PC-3 (cell line): ENCODE measurements around the gene HYCC2. TPM values are rescaled to one million over a fixed set of nuclear protein-coding genes. Genes with fewer than 3 reads are reported as not detected.

Source experiments
- ATAC-seq: fragments of 200-7000 bp; cut with Tn5 transposase; 2 replicates; pipeline ENCODE4 v1.9.1; 2020; ENCODE audit warnings: mild to moderate bottlenecking, moderate library complexity
- Bru-seq: library from RNA; stranded (reverse); fragments of 400-500 nt; gene quantifications from one replicate; lab custom pipeline; 2021; lab: Mats Ljungman, UMichigan
- BruChase-seq, 2 experiments: library from RNA; stranded (reverse); fragments of 400-500 nt; gene quantifications; one replicate each; lab custom pipeline; 2021; lab: Mats Ljungman, UMichigan
- BruUV-seq: library from RNA; stranded (reverse); fragments of 400-500 nt; replicated peaks from 2 replicates; lab custom pipeline; 2021; lab: Mats Ljungman, UMichigan
- CTCF ChIA-PET: fragments of 300-600 bp; sonication (Branson Sonifier 250); formaldehyde crosslinking; loops from one replicate; lab custom pipeline; 2022; ENCODE audit warnings: antibody characterized with exemption; lab: Charles Lee
- POLR2A ChIA-PET: fragments of 300-600 bp; sonication (Branson Sonifier 250); formaldehyde crosslinking; loops from one replicate; lab custom pipeline; 2022; ENCODE audit warnings: antibody characterized with exemption; ENCODE audit not compliant: unreplicated experiment; lab: Charles Lee
- DNase-seq: peaks from one replicate; pipeline ENCODE4 v3.0.0-alpha.2; 2015
- H2AFZ ChIP-seq: fragments of 300-600 bp; sonication (generic); 2 replicates; pipeline ENCODE4 v1.6.0; 2016; ENCODE audit warnings: antibody characterized with exemption, low read length
- H3F3A ChIP-seq: fragments of 300-600 bp; sonication (generic); one replicate; pipeline ENCODE4 v1.6.0; 2017; ENCODE audit warnings: antibody characterized with exemption, low read length, control low read depth, mild to moderate bottlenecking; ENCODE audit not compliant: unreplicated experiment
- H3K27ac ChIP-seq: fragments of 300-600 bp; sonication (generic); 2 replicates; pipeline ENCODE4 v1.5.1; 2016; ENCODE audit warnings: mild to moderate bottlenecking, low read length
- H3K27me3 ChIP-seq: fragments of 300-600 bp; sonication (generic); 2 replicates; pipeline ENCODE4 v1.6.1; 2016; ENCODE audit warnings: low read length, mixed read lengths
- H3K36me3 ChIP-seq: fragments of 300-600 bp; sonication (generic); 2 replicates; pipeline ENCODE4 v1.6.1; 2016; ENCODE audit warnings: low read depth, mixed run types, low read length, mixed read lengths
- H3K4me1 ChIP-seq: fragments of 300-600 bp; sonication (generic); 2 replicates; pipeline ENCODE4 v1.5.1; 2016; ENCODE audit warnings: low read length; ENCODE audit not compliant: insufficient read depth
- H3K4me2 ChIP-seq: fragments of 300-600 bp; sonication (generic); 2 replicates; pipeline ENCODE4 v1.6.0; 2016; ENCODE audit warnings: low read length
- H3K4me3 ChIP-seq: fragments of 300-600 bp; sonication (generic); 2 replicates; pipeline ENCODE4 v1.5.1; 2016; ENCODE audit warnings: mild to moderate bottlenecking, low read length, mixed read lengths
- H3K79me2 ChIP-seq: fragments of 300-600 bp; sonication (generic); 2 replicates; pipeline ENCODE4 v1.6.1; 2017; ENCODE audit warnings: low read length, mixed read lengths
- H3K9ac ChIP-seq: fragments of 300-600 bp; sonication (generic); 2 replicates; pipeline ENCODE4 v1.6.0; 2016; ENCODE audit warnings: mild to moderate bottlenecking, low read length
- H3K9me2 ChIP-seq: fragments of 300-600 bp; sonication (generic); replicated peaks from 2 replicates; pipeline ENCODE4 v1.6.1; 2016; ENCODE audit warnings: mixed run types, low read length, mixed read lengths
- H3K9me3 ChIP-seq: fragments of 300-600 bp; sonication (generic); 2 replicates; pipeline ENCODE4 v1.6.1; 2016; ENCODE audit warnings: low read length, mixed read lengths
- H4K20me1 ChIP-seq: fragments of 300-600 bp; sonication (generic); 2 replicates; pipeline ENCODE4 v1.6.1; 2016; ENCODE audit warnings: low read length, mixed read lengths
- EZH2 ChIP-seq: fragments of 300-600 bp; sonication (generic); IDR thresholded peaks from one replicate; pipeline ENCODE4 v1.6.1; 2017; ENCODE audit warnings: antibody characterized with exemption, mild to moderate bottlenecking, low read length; ENCODE audit not compliant: unreplicated experiment
- EZH2phosphoT487 ChIP-seq: fragments of 300-600 bp; sonication (generic); IDR thresholded peaks from 2 replicates; pipeline ENCODE4 v1.6.1; 2018; ENCODE audit warnings: mild to moderate bottlenecking, antibody characterized with exemption, low read length, borderline replicate concordance
- intact Hi-C: fragments of 100-400 bp; cut with micrococcal nuclease; formaldehyde crosslinking; loops from 2 replicates; pipeline ENCODE4 v1.9.0; 2023
- long read RNA-seq: library from polyadenylated mRNA; unstranded; transcript quantifications from one replicate; pipeline ENCODE4 v2.0.0, GENCODE V29; 2021; ENCODE audit not compliant: unreplicated experiment
- total RNA-seq: library from RNA; depleted of rRNA; stranded (reverse); fragments of >200 nt; gene quantifications from 2 replicates; pipeline ENCODE4 v1.2.3, GENCODE V29; 2014; rRNA removed
- TF ChIP-seq, protein P1 (sequence below): fragments of 300-600 bp; sonication (generic); conservative IDR thresholded peaks from 2 replicates; pipeline ENCODE4 v1.5.1; 2017; ENCODE audit warnings: antibody characterized with exemption, low read depth, mild to moderate bottlenecking, low read length

Gene HYCC2
- total RNA-seq (3.6 and 5.5 TPM in 2 replicates), Bru-seq, nascent RNA (percentile 73 among the genes with signal in this experiment), BruChase-seq, experiment 1, labeled RNA remaining after a 6-hour chase (percentile 72 among the genes with signal in this experiment), BruChase-seq, experiment 2, labeled RNA remaining after a 2-hour chase (percentile 77 among the genes with signal in this experiment)
- long read RNA-seq, full-length matches to known transcripts: 19 of 51 reads
- long read RNA-seq, partial matches to known transcripts: 5 of 51 reads
- long read RNA-seq, other reads (novel, unspliced or antisense): 27 of 51 reads

DNA sequence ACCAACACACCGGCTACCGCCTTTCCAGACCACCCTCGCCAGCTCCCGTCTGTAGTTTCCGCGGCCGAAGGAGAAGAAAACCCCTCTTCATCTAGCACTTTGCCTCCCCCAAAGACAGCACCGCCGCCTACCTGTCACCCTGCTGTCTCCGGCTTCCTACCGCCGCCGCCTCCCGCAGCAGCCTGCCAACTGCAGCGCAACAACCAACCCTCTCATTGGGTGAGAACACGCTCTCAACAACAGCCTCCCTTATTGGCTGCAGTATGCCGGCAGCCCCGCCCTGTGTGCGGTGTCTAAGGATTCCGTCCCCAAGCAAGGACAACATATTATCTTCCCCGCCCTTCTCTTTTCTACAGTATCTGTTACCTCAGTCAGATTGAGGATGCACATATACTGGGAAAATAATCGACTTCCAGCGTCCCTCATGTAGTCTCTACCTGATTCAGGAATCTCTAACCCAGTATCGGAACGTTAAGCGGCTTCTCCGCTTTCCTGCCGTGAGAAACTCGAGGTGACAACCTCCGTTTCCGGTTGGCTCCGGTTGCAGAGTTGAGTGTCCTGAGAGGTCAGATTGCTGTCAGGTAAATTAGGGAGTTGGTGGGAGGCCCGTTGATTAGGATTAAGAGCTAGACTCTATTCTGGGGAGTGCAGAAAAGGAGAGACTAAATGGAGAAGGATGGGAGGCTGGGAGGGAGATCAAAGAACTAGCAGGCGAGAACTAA is at the start of gene HYCC2, which contains the start of gene NDUFB3:
HYCC2 (minus strand) TSS at position 193 of the 722 bp plus-strand sequence. CDS start 47,662 bp downstream, outside the sequence.
NDUFB3 (plus strand) TSS at position 523 of the 722 bp plus-strand sequence. CDS start 6,882 bp downstream, outside the sequence.
- Histone ChIP-seq H3K27ac (peak within 1 kb of the TSS; percentile 84), H3K79me2 (peaks cover 90% of the 10 kb centered on the region), H3K9me2 (no peaks in the 10 kb centered on the region), H3K27me3 (no peaks in the 10 kb centered on the region), H3K4me2 (peak within 1 kb of the TSS; percentile 93), H4K20me1 (no peaks in the 10 kb centered on the region), H3K9ac (peak within 1 kb of the TSS; percentile 95), H3K9me3 (no peaks in the 10 kb centered on the region), H2AFZ (peak within 1 kb of the TSS; percentile 95), H3K4me1 (peaks cover 24% of the 10 kb centered on the region), H3K4me3 (peak within 1 kb of the TSS; percentile 81), H3F3A (peaks cover 5% of the 10 kb centered on the region), H3K36me3 (no peaks in the 10 kb centered on the region)
- BruUV-seq: no TSS peak
- TF ChIP-seq EZH2phosphoT487: no peak
- TF ChIP-seq EZH2: no peak
- TF ChIP-seq, protein P1, sequence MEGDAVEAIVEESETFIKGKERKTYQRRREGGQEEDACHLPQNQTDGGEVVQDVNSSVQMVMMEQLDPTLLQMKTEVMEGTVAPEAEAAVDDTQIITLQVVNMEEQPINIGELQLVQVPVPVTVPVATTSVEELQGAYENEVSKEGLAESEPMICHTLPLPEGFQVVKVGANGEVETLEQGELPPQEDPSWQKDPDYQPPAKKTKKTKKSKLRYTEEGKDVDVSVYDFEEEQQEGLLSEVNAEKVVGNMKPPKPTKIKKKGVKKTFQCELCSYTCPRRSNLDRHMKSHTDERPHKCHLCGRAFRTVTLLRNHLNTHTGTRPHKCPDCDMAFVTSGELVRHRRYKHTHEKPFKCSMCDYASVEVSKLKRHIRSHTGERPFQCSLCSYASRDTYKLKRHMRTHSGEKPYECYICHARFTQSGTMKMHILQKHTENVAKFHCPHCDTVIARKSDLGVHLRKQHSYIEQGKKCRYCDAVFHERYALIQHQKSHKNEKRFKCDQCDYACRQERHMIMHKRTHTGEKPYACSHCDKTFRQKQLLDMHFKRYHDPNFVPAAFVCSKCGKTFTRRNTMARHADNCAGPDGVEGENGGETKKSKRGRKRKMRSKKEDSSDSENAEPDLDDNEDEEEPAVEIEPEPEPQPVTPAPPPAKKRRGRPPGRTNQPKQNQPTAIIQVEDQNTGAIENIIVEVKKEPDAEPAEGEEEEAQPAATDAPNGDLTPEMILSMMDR: no peak
- ChIA-PET CTCF (no interaction called here), POLR2A (interaction anchor here (1.3 kb wide), 1 partner anchor 44 kb away, joined by 6 read pairs; the partner anchor contains the start of gene CFLAR)
- DNase-seq (peak; percentile 95), ATAC-seq (peak; percentile 83)
- intact Hi-C loops: loop anchor here (1.0 to 5.0 kb wide), 6 partner anchors 46 to 182 kb away; partner anchors contain the start of genes NIF3L1, ORC2 and PPIL3

DNA sequence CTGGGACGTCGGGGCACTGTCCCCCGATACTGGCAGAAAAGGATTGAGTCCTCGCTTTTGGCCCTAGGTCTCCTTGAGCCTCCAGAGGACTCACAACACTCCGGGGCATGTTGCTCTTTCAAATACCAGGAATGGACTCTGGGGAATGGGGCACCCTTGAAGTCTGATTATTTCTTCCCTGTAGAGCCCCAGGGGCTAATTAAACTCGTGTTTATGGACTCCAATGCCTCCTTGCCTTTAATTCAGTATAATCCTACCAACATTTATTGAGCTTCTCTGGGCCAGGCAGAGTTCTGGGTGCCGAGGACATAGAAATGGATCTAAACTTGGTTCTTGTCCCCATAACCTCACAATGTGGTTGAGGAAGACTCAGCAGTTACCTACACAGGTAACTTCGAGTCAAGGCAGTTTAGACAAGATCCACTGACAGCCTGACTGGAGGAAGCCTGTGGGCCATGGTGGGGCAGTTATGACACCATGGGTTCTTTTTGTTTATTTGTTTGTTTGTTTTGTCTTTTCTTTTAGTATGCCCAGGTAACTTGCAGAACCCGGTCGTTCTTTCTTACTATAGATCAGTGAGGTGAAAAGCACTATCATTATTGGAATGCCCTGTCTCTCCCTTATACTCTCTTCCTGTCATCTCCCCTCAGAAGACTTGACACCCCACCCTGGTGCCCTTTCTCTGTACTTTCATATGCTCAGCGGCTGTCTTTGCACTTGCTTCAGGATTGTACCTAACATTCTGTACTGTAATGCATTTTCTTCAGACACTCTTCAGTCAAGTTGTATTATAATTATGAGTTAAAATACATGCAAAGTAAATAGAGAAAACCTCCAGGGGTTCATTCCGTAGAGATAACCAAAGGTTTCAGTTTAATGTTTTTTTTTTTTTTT is 47.7 kb upstream of the HYCC2 start:
- Histone ChIP-seq H3K4me2 (peak overlapping the region; percentile 86), H3K4me3 (peak overlapping the region; percentile 75), H3K79me2 (peaks cover 84% of the 10 kb centered on the region), H3K27ac (peak overlapping the region; percentile 96), H3K36me3 (no peaks in the 10 kb centered on the region), H3K4me1 (peaks cover 17% of the 10 kb centered on the region), H4K20me1 (no peaks in the 10 kb centered on the region), H2AFZ (peak overlapping the region; percentile 71), H3K9me2 (no peaks in the 10 kb centered on the region), H3K9me3 (no peaks in the 10 kb centered on the region), H3K27me3 (no peaks in the 10 kb centered on the region), H3K9ac (peak overlapping the region; percentile 95), H3F3A (peaks cover 6% of the 10 kb centered on the region)
- ChIA-PET POLR2A (interaction anchor here (0.6 kb wide), 2 partner anchors 11 to 18 kb away, joined by 4 to 16 read pairs; no protein-coding TSS in a partner anchor), CTCF (interaction anchor here (0.6 to 0.8 kb wide), 3 partner anchors 32 to 58 kb away, joined by 3 to 4 read pairs (median 3); no protein-coding TSS in a partner anchor)
- ATAC-seq: peak; percentile 21
- BruUV-seq: no TSS peak
- TF ChIP-seq EZH2phosphoT487: no peak
- no peak for TF ChIP-seq EZH2
- TF ChIP-seq, protein P1: no peak
- intact Hi-C loops: loop anchor here (1.0 to 5.0 kb wide), 5 partner anchors 16 to 113 kb away; no protein-coding TSS in a partner anchor
- DNase-seq: peak; percentile 51
